Measurements from ENCODE around the gene NOD2. TPM values are rescaled to one million over a fixed set of nuclear protein-coding genes. Genes with fewer than 3 reads are reported as not detected.

The NOD2 gene
- total and polyA plus RNA-seq, 2 donors: 0.66 to 1.9 TPM

GRCh38 chr16:50776037-50776436 lies 82.6 kb downstream of the NOD2 start:
- WGBS: 98% methylated on average over 1 of the region's 1 CpG
- DNase-seq (ENCODE audit: low read depth in 6 of 9, low spot score in 9 of 9): no peak
- Histone ChIP-seq H3K27ac (ENCODE audit: low read depth in 1 of 2, low read length in 1 of 2) (no peak overlapping the region), H3K9me3 (ENCODE audit: control insufficient read depth in 2 of 2, insufficient read depth in 1 of 2, low read length in 1 of 2) (no peaks in the 10 kb centered on the region), H3K36me3 (ENCODE audit: control insufficient read depth in 2 of 2, insufficient read depth in 2 of 2, low read length in 1 of 2) (peaks cover 7 to 15% of the 10 kb centered on the region in 2 donors), H3K4me1 (ENCODE audit: control insufficient read depth in 2 of 2, insufficient read depth in 2 of 2, low read length in 2 of 2) (no peaks in the 10 kb centered on the region), H3K27me3 (ENCODE audit: control insufficient read depth in 2 of 2, insufficient read depth in 1 of 2, low read length in 1 of 2) (no peaks in the 10 kb centered on the region), H3K4me3 (ENCODE audit: low read length in 2 of 2) (no peak overlapping the region)

GRCh38 chr16:50778284-50779163 lies 85.1 kb downstream of the NOD2 start:
- Histone ChIP-seq H3K27ac (ENCODE audit: low read depth in 1 of 2, low read length in 1 of 2) (no peak overlapping the region), H3K4me3 (ENCODE audit: low read length in 2 of 2) (no peak overlapping the region), H3K4me1 (ENCODE audit: control insufficient read depth in 2 of 2, insufficient read depth in 2 of 2, low read length in 2 of 2) (no peaks in the 10 kb centered on the region), H3K9me3 (ENCODE audit: control insufficient read depth in 2 of 2, insufficient read depth in 1 of 2, low read length in 1 of 2) (no peaks in the 10 kb centered on the region), H3K36me3 (ENCODE audit: control insufficient read depth in 2 of 2, insufficient read depth in 2 of 2, low read length in 1 of 2) (peaks cover 14 to 17% of the 10 kb centered on the region in 2 donors), H3K27me3 (ENCODE audit: control insufficient read depth in 2 of 2, insufficient read depth in 1 of 2, low read length in 1 of 2) (no peaks in the 10 kb centered on the region)
- WGBS: 93% methylated on average over 1 of the region's 1 CpG
- DNase-seq (ENCODE audit: low read depth in 6 of 9, low spot score in 9 of 9): no peak

- no peak for DNase-seq (ENCODE audit: low read depth in 6 of 9, low spot score in 9 of 9)
- H3K27me3 ChIP-seq (ENCODE audit: control insufficient read depth in 2 of 2, insufficient read depth in 1 of 2, low read length in 1 of 2): no peaks in the 10 kb centered on the region
- no peaks in the 10 kb centered on the region for H3K4me1 ChIP-seq (ENCODE audit: control insufficient read depth in 2 of 2, insufficient read depth in 2 of 2, low read length in 2 of 2)
- WGBS: 96% methylated on average over 7 of the region's 7 CpGs
- H3K27ac ChIP-seq (ENCODE audit: low read depth in 1 of 2, low read length in 1 of 2): no peak overlapping the region
- no peaks in the 10 kb centered on the region for H3K9me3 ChIP-seq (ENCODE audit: control insufficient read depth in 2 of 2, insufficient read depth in 1 of 2, low read length in 1 of 2)
- no peak overlapping the region for H3K4me3 ChIP-seq (ENCODE audit: low read length in 2 of 2)
- H3K36me3 ChIP-seq (ENCODE audit: control insufficient read depth in 2 of 2, insufficient read depth in 2 of 2, low read length in 1 of 2): peaks cover 19 to 21% of the 10 kb centered on the region in 2 donors
These were observed 87.6 kb downstream of the NOD2 start for GRCh38 chr16:50781043-50781442.

- WGBS: 95% methylated on average over 3 of the region's 3 CpGs
- H3K27me3 ChIP-seq (ENCODE audit: control insufficient read depth in 2 of 2, insufficient read depth in 1 of 2, low read length in 1 of 2): no peaks in the 10 kb centered on the region
- no peak overlapping the region for H3K27ac ChIP-seq (ENCODE audit: low read depth in 1 of 2, low read length in 1 of 2)
- H3K36me3 ChIP-seq (ENCODE audit: control insufficient read depth in 2 of 2, insufficient read depth in 2 of 2, low read length in 1 of 2): peaks cover 19 to 21% of the 10 kb centered on the region in 2 donors
- H3K9me3 ChIP-seq (ENCODE audit: control insufficient read depth in 2 of 2, insufficient read depth in 1 of 2, low read length in 1 of 2): no peaks in the 10 kb centered on the region
- no peak for DNase-seq (ENCODE audit: low read depth in 6 of 9, low spot score in 9 of 9)
- H3K4me3 ChIP-seq (ENCODE audit: low read length in 2 of 2): no peak overlapping the region
- H3K4me1 ChIP-seq (ENCODE audit: control insufficient read depth in 2 of 2, insufficient read depth in 2 of 2, low read length in 2 of 2): no peaks in the 10 kb centered on the region
These were observed 88.1 kb downstream of the NOD2 start for GRCh38 chr16:50781518-50781917.

Other genes with a start within 250 kb of the NOD2 start
- gene NKD1, start 145.2 kb upstream of the NOD2 start, total RNA-seq: 0.90 TPM
- 0.98 TPM for gene NKD1, start 145.2 kb upstream of the NOD2 start, polyA plus RNA-seq
- gene SNX20, start 12.3 kb upstream of the NOD2 start, total RNA-seq: 34.2 TPM
- 25.0 TPM for gene SNX20, start 12.3 kb upstream of the NOD2 start, polyA plus RNA-seq
- gene CYLD, start 48.5 kb downstream of the NOD2 start, total RNA-seq: 53.9 TPM
- 30.0 TPM for gene CYLD, start 48.5 kb downstream of the NOD2 start, polyA plus RNA-seq

All from thymus (tissue), 11 donors.